C4-2B (cell line): Measurements from ENCODE around the gene PRRC2A.
A peak's percentile ranks its signal among the peaks of the same experiment; 100 is the strongest.

ENCODE experiments used
- H3K27ac ChIP-seq: fragments of 450-650 bp; 2 replicates; pipeline ENCODE4 v1.5.1; 2017
- ZFX ChIP-seq: fragments of 450-650 bp; IDR thresholded peaks from 2 replicates; pipeline ENCODE4 v1.6.1; 2017
- TF ChIP-seq, protein P1 (sequence below): fragments of 450-650 bp; conservative IDR thresholded peaks from 2 replicates; pipeline ENCODE4 v1.5.1; 2017; ENCODE audit warnings: mild to moderate bottlenecking

PRRC2A gene

DNA sequence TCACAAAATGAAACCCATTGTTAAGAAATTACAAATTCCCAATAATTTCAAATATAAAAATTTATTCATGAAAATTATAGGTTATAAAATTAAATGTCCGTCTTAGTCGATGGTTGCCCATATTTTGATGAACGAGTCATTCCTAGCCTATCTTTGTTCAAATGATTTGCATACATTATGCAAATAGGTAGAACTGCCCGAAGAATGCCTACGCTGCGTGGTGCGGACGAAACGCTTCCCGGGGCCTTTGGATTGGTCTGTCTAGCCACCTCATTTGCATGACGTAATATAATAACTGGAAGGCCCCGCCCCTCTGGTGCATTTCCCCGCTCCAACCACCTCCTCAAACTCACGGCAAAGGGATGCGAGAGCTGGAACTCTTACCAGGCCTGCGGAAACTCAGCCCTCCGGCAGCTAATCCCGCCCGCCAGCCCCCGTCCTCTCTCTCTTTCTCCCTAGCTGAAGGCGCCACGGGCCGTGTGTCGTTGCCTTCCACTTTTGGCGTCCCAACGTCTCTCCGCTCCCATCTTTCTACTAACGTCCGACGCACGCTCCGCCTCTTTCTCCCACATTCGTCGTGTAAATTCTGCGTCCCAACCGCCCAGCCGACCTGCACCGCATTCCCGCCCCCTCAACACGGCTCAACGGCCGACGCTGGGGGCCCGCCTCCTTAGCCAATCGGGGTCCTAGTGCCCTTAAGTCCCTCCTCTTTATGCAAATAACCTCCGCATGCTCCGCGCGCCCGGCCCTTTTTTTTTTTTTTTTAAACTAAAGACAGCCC is 520 bp upstream of the PRRC2A start:
- TF ChIP-seq ZFX: no peak
- TF ChIP-seq, protein P1, sequence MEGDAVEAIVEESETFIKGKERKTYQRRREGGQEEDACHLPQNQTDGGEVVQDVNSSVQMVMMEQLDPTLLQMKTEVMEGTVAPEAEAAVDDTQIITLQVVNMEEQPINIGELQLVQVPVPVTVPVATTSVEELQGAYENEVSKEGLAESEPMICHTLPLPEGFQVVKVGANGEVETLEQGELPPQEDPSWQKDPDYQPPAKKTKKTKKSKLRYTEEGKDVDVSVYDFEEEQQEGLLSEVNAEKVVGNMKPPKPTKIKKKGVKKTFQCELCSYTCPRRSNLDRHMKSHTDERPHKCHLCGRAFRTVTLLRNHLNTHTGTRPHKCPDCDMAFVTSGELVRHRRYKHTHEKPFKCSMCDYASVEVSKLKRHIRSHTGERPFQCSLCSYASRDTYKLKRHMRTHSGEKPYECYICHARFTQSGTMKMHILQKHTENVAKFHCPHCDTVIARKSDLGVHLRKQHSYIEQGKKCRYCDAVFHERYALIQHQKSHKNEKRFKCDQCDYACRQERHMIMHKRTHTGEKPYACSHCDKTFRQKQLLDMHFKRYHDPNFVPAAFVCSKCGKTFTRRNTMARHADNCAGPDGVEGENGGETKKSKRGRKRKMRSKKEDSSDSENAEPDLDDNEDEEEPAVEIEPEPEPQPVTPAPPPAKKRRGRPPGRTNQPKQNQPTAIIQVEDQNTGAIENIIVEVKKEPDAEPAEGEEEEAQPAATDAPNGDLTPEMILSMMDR: no peak
- H3K27ac ChIP-seq: peak overlapping the region; percentile 99

DNA sequence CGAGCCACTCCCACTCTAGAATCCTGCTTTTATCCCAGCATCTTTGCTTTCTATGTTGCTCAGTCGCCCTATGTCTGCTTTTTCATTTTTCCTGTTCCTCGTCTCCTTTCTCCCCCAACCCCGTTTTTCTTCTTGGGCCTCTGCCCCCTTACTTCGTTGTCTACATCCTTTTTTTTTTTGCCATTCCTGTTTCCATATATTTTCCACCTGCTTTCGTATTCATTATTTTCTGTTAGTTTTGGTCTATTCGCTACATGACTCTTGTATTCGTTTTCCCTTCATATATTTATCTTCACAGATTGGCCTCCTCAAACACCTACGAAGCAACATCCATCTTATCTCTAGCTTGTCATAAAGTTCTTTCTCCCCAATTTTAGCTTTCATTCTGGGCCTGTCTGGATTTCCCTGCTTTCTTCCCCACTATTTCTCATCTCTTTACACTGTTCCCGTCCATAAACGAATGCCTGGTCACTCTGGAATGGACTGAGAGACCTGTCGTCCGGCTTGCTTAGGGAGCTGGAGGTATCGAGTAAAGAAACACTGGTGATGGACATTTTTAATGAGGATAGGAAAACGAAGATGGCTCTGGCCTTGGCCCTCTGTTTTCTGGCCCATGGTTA is 915 bp downstream of the PRRC2A start:
- H3K27ac ChIP-seq: peak overlapping the region; percentile 99

DNA sequence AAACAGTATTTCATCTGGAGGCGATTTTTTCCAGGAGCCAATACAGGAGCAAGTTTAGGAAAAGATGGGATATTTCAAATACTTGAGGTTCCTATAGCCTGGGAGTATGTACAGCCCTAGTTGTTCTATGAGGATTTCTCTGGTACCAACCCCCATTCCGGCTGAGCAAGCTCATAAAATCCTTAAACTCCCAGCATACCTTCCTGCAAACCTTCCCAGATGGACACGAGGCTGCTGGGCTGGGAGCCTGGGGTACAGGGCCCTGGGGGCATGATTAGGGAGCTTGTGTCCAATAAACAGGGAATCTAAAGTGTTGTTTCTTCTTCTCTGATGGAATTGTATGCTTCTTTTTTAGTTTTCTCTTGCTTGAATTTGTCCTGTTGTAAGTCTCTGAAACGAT is 1.5 kb downstream of the PRRC2A start:
- H3K27ac ChIP-seq: peak overlapping the region; percentile 99

More for the DNA sequence above, 915 bp downstream of the PRRC2A start:
- TF ChIP-seq ZFX: no peak
- TF ChIP-seq, protein P1: no peak

DNA sequence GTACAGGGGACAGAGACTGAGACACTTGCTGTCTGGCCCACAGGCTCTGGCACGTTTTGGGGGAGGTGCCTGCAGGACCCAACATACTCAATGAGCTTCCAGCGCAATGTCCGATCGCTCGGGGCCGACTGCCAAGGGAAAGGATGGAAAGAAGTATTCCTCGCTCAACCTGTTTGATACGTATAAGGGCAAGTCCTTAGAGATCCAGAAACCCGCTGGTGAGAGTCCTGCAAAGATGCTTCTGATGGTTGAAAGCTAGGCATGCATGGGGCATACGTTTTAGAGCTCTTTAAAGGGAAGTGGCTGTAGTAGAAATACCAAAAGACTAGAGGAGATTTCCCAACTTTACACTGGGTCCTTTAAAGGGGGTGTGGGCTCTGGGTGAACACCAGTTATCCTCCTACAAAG is 2.2 kb downstream of the PRRC2A start:
- H3K27ac ChIP-seq: peak overlapping the region; percentile 99
- TF ChIP-seq, protein P1: no peak
- no peak for TF ChIP-seq ZFX

More for the DNA sequence above, 1.5 kb downstream of the PRRC2A start:
- TF ChIP-seq ZFX: no peak
- TF ChIP-seq, protein P1: no peak

DNA sequence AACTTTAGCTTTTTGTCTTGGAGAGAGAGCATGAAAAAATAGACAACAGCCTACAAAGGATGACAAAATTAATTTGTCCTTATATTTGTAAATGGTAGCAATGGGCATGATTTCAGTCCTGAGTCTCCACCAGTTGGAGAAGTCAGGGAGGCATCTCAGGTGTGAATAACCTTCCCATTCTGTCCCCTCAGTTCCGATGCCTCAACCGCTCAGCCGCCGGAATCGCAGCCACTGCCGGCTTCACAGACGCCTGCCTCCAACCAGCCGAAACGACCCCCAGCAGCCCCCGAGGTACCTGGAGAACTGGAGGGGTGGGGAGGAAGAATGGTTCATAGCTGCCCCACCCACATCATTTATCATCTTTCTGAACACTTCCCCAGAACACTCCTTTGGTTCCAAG is 3.6 kb downstream of the PRRC2A start:
- H3K27ac ChIP-seq: no peak overlapping the region
- no peak for TF ChIP-seq ZFX
- TF ChIP-seq, protein P1: no peak

DNA sequence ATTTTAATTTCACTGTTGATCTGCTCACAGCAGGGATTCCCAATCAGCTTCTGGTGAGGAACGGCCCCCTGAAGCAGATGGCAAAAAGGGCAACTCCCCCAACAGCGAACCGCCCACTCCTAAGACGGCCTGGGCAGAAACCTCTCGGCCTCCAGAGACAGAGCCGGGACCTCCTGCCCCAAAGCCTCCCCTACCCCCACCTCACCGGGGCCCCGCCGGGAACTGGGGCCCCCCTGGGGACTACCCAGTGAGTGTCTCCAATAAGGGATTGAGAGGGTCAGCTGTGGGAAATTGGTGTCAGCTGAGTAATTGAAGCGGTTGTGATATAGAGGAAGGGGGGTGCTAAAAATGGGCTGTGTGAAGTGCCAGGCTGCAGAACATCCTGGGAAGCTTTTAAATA is 6.4 kb downstream of the PRRC2A start:
- no peak overlapping the region for H3K27ac ChIP-seq
- TF ChIP-seq, protein P1: no peak
- TF ChIP-seq ZFX: no peak

DNA sequence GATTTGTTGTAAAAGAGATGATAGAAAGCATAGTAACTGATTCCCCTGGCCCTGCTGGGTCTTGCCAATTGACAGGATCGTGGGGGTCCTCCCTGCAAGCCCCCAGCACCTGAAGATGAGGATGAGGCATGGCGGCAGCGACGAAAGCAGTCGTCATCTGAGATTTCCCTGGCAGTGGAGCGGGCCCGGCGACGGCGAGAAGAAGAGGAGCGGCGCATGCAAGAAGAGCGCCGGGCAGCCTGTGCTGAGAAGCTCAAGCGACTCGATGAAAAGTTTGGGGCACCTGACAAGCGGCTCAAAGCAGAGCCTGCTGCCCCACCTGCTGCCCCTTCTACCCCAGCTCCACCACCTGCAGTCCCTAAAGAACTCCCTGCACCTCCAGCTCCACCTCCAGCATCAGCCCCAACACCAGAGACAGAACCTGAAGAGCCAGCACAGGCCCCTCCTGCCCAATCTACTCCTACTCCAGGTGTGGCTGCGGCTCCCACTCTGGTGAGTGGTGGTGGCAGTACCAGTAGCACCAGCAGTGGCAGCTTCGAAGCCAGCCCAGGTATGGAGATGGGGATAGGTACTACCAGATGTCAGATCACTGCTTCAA is 7.3 kb downstream of the PRRC2A start:
- no peak overlapping the region for H3K27ac ChIP-seq
- TF ChIP-seq ZFX: no peak
- TF ChIP-seq, protein P1: no peak
